ENCODE results near the gene IPO8. TPM values are rescaled to one million over a fixed set of nuclear protein-coding genes. Genes with fewer than 3 reads are reported as not detected.

Gene IPO8
- total RNA-seq, result 41.3 and 45.9 TPM in 2 replicates

- H3K4me3 Mint-ChIP-seq, result peak within 1 kb of the TSS; percentile 93
- DNase-seq, result peak; percentile 95
- H3K27ac Mint-ChIP-seq, result peak within 1 kb of the TSS; percentile 91
- peaks cover 33% of the 10 kb centered on the region for H3K4me1 Mint-ChIP-seq
- H3K36me3 Mint-ChIP-seq (ENCODE audit: low read depth), result peaks cover 5% of the 10 kb centered on the region
- H3K27me3 Mint-ChIP-seq, result peaks cover 7% of the 10 kb centered on the region
- intact Hi-C loops (cut with micrococcal nuclease), result loop anchor here (1.0 to 5.0 kb wide), 3 partner anchors 60 to 1313 kb away; partner anchors contain the start of genes DDX11 and ERGIC2
- no peaks in the 10 kb centered on the region for H3K9me3 Mint-ChIP-seq
Observed at GRCh38 chr12:30695199-30696102, at the start of gene IPO8. IPO8 (minus strand) TSS chr12:30695869; CDS start chr12:30695647, 222 bp downstream.

- intact Hi-C loops (cut with micrococcal nuclease), result no loop called here
- DNase-seq, result no peak
- peaks cover 8% of the 10 kb centered on the region for H3K36me3 Mint-ChIP-seq (ENCODE audit: low read depth)
- no peak overlapping the region for H3K27ac Mint-ChIP-seq
- no peaks in the 10 kb centered on the region for H3K4me1 Mint-ChIP-seq
- no peaks in the 10 kb centered on the region for H3K9me3 Mint-ChIP-seq
- no peaks in the 10 kb centered on the region for H3K27me3 Mint-ChIP-seq
- H3K4me3 Mint-ChIP-seq, result no peak overlapping the region
Observed at GRCh38 chr12:30744321-30744720, 48.7 kb upstream of the IPO8 start.

- H3K4me3 Mint-ChIP-seq, result no peak overlapping the region
- no peaks in the 10 kb centered on the region for H3K4me1 Mint-ChIP-seq
- peaks cover 5% of the 10 kb centered on the region for H3K9me3 Mint-ChIP-seq
- H3K27ac Mint-ChIP-seq, result no peak overlapping the region
- no peaks in the 10 kb centered on the region for H3K27me3 Mint-ChIP-seq
- DNase-seq, result no peak
- peaks cover 16% of the 10 kb centered on the region for H3K36me3 Mint-ChIP-seq (ENCODE audit: low read depth)
- intact Hi-C loops (cut with micrococcal nuclease), result no loop called here
Observed at GRCh38 chr12:30740274-30740673, 44.6 kb upstream of the IPO8 start.

- peaks cover 19% of the 10 kb centered on the region for H3K36me3 Mint-ChIP-seq (ENCODE audit: low read depth)
- no peaks in the 10 kb centered on the region for H3K27me3 Mint-ChIP-seq
- DNase-seq, result no peak
- H3K4me1 Mint-ChIP-seq, result no peaks in the 10 kb centered on the region
- H3K9me3 Mint-ChIP-seq, result peaks cover 5% of the 10 kb centered on the region
- intact Hi-C loops (cut with micrococcal nuclease), result no loop called here
- H3K4me3 Mint-ChIP-seq, result no peak overlapping the region
- H3K27ac Mint-ChIP-seq, result no peak overlapping the region
Observed at GRCh38 chr12:30739020-30739419, 43.4 kb upstream of the IPO8 start.

GRCh38 chr12:30732954-30733637 is 37.4 kb upstream of the IPO8 start:
- Mint-ChIP-seq H3K27me3 (no peaks in the 10 kb centered on the region), H3K9me3 (no peaks in the 10 kb centered on the region), H3K4me1 (no peaks in the 10 kb centered on the region), H3K36me3 (ENCODE audit: low read depth) (peaks cover 13% of the 10 kb centered on the region), H3K4me3 (no peak overlapping the region), H3K27ac (no peak overlapping the region)
- no peak for DNase-seq
- intact Hi-C loops (cut with micrococcal nuclease), result no loop called here

GRCh38 chr12:30730011-30730410 is 34.3 kb upstream of the IPO8 start:
- H3K27ac Mint-ChIP-seq, result no peak overlapping the region
- no peaks in the 10 kb centered on the region for H3K4me1 Mint-ChIP-seq
- no peak for DNase-seq
- H3K27me3 Mint-ChIP-seq, result no peaks in the 10 kb centered on the region
- H3K4me3 Mint-ChIP-seq, result no peak overlapping the region
- H3K36me3 Mint-ChIP-seq (ENCODE audit: low read depth), result peaks cover 8% of the 10 kb centered on the region
- H3K9me3 Mint-ChIP-seq, result no peaks in the 10 kb centered on the region
- intact Hi-C loops (cut with micrococcal nuclease), result no loop called here

GRCh38 chr12:30729547-30729946 is 33.9 kb upstream of the IPO8 start:
- Mint-ChIP-seq H3K36me3 (ENCODE audit: low read depth) (peaks cover 6% of the 10 kb centered on the region), H3K27me3 (no peaks in the 10 kb centered on the region), H3K4me3 (no peak overlapping the region), H3K9me3 (no peaks in the 10 kb centered on the region), H3K4me1 (no peaks in the 10 kb centered on the region), H3K27ac (no peak overlapping the region)
- no peak for DNase-seq
- intact Hi-C loops (cut with micrococcal nuclease), result no loop called here

GRCh38 chr12:30726647-30727046 is 31.0 kb upstream of the IPO8 start:
- H3K27me3 Mint-ChIP-seq, result no peaks in the 10 kb centered on the region

GRCh38 chr12:30725739-30726138 is 30.1 kb upstream of the IPO8 start:
- H3K4me1 Mint-ChIP-seq, result no peaks in the 10 kb centered on the region

More at GRCh38 chr12:30726647-30727046, 31.0 kb upstream of the IPO8 start:
- no peak for DNase-seq
- Mint-ChIP-seq H3K4me1 (no peaks in the 10 kb centered on the region), H3K27ac (no peak overlapping the region), H3K9me3 (no peaks in the 10 kb centered on the region), H3K4me3 (no peak overlapping the region), H3K36me3 (ENCODE audit: low read depth) (peaks cover 12% of the 10 kb centered on the region)
- intact Hi-C loops (cut with micrococcal nuclease), result no loop called here

GRCh38 chr12:30719060-30719459 is 23.4 kb upstream of the IPO8 start:
- Mint-ChIP-seq H3K4me3 (no peak overlapping the region), H3K27me3 (no peaks in the 10 kb centered on the region), H3K27ac (no peak overlapping the region), H3K9me3 (no peaks in the 10 kb centered on the region), H3K4me1 (no peaks in the 10 kb centered on the region), H3K36me3 (ENCODE audit: low read depth) (peaks cover 9% of the 10 kb centered on the region)
- intact Hi-C loops (cut with micrococcal nuclease), result no loop called here
- no peak for DNase-seq

More at GRCh38 chr12:30725739-30726138, 30.1 kb upstream of the IPO8 start:
- intact Hi-C loops (cut with micrococcal nuclease), result no loop called here
- Mint-ChIP-seq H3K4me3 (no peak overlapping the region), H3K9me3 (no peaks in the 10 kb centered on the region), H3K27me3 (no peaks in the 10 kb centered on the region), H3K27ac (no peak overlapping the region), H3K36me3 (ENCODE audit: low read depth) (peaks cover 12% of the 10 kb centered on the region)
- DNase-seq, result no peak

- peaks cover 3% of the 10 kb centered on the region for H3K36me3 Mint-ChIP-seq (ENCODE audit: low read depth)
- no peaks in the 10 kb centered on the region for H3K4me1 Mint-ChIP-seq
- intact Hi-C loops (cut with micrococcal nuclease), result no loop called here
- no peak overlapping the region for H3K27ac Mint-ChIP-seq
- no peak overlapping the region for H3K4me3 Mint-ChIP-seq
- no peaks in the 10 kb centered on the region for H3K27me3 Mint-ChIP-seq
- no peak for DNase-seq
- H3K9me3 Mint-ChIP-seq, result no peaks in the 10 kb centered on the region
Observed at GRCh38 chr12:30707613-30708342, 12.1 kb upstream of the IPO8 start.

GRCh38 chr12:30706476-30706875 is 10.8 kb upstream of the IPO8 start:
- intact Hi-C loops (cut with micrococcal nuclease), result no loop called here
- no peaks in the 10 kb centered on the region for H3K27me3 Mint-ChIP-seq
- H3K4me1 Mint-ChIP-seq, result no peaks in the 10 kb centered on the region
- H3K4me3 Mint-ChIP-seq, result no peak overlapping the region
- H3K9me3 Mint-ChIP-seq, result no peaks in the 10 kb centered on the region
- DNase-seq, result no peak
- H3K36me3 Mint-ChIP-seq (ENCODE audit: low read depth), result peaks cover 3% of the 10 kb centered on the region
- no peak overlapping the region for H3K27ac Mint-ChIP-seq

GRCh38 chr12:30701056-30701455 is 5.4 kb upstream of the IPO8 start:
- Mint-ChIP-seq H3K27ac (no peak overlapping the region), H3K4me1 (peaks cover 4% of the 10 kb centered on the region), H3K36me3 (ENCODE audit: low read depth) (no peaks in the 10 kb centered on the region), H3K4me3 (no peak overlapping the region), H3K9me3 (no peaks in the 10 kb centered on the region), H3K27me3 (peaks cover 9% of the 10 kb centered on the region)
- intact Hi-C loops (cut with micrococcal nuclease), result no loop called here
- no peak for DNase-seq

All from activated CD4-positive, alpha-beta T cell treated with anti-CD3 and anti-CD28 coated beads, Interleukin-2, amount 10 ng/mL, durations not matched to agents 24 days and 14 days (primary cell).